SK-N-SH (cell line): ENCODE data around the gene HAUS7.

Experiments used
- CTCF ChIP-seq: fragments of 200-600 bp; sonication (generic); IDR thresholded peaks from 2 replicates; pipeline ENCODE4 v1.6.1; 2017; ENCODE audit warnings: antibody characterized with exemption, mild to moderate bottlenecking, moderate library complexity
- NRF1 ChIP-seq: IDR thresholded peaks from 2 replicates; pipeline ENCODE4 v1.6.1; 2012; ENCODE audit warnings: low read depth, mild to moderate bottlenecking, low read length
- POLR2AphosphoS5 ChIP-seq: IDR thresholded peaks from 2 replicates; pipeline ENCODE4 v1.6.1; 2012; ENCODE audit warnings: low read depth, low read length
- TAF1 ChIP-seq: IDR thresholded peaks from 2 replicates; pipeline ENCODE4 v1.6.1; 2012; ENCODE audit warnings: low read depth, mild to moderate bottlenecking, low read length, moderate library complexity, borderline replicate concordance
- TEAD4 ChIP-seq: IDR thresholded peaks from 2 replicates; pipeline ENCODE4 v1.4.0; 2012; ENCODE audit warnings: mild to moderate bottlenecking, borderline replicate concordance; ENCODE audit not compliant: insufficient read depth
- YY1 ChIP-seq: IDR thresholded peaks from 2 replicates; pipeline ENCODE4 v1.4.0; 2012; ENCODE audit warnings: low read depth, mild to moderate bottlenecking

- TF ChIP-seq NRF1: no peak
- no peak for TF ChIP-seq CTCF
- no peak for TF ChIP-seq POLR2AphosphoS5
- no peak for TF ChIP-seq TEAD4
- no peak for TF ChIP-seq TAF1
- no peak for TF ChIP-seq YY1
Measured at GRCh38 chrX:153409414-153410101, 60.8 kb downstream of the HAUS7 start.
